Daoy (cell line): ENCODE data around the gene SETDB2. TPM values are rescaled to one million over a fixed set of nuclear protein-coding genes. Genes with fewer than 3 reads are reported as not detected.

Experiments
- DNase-seq: peaks from one replicate; pipeline ENCODE4 v3.0.0-alpha.2; 2015; ENCODE audit warnings: low read depth
- total RNA-seq: library from RNA; depleted of rRNA; stranded (reverse); fragments of >200 nt; shearing (Covaris generic); gene quantifications from 2 replicates; pipeline ENCODE4 v1.2.3, GENCODE V29; 2014

SETDB2 gene
- total RNA-seq, 1 experiment from 2014 or later: 5.8 TPM

DNA sequence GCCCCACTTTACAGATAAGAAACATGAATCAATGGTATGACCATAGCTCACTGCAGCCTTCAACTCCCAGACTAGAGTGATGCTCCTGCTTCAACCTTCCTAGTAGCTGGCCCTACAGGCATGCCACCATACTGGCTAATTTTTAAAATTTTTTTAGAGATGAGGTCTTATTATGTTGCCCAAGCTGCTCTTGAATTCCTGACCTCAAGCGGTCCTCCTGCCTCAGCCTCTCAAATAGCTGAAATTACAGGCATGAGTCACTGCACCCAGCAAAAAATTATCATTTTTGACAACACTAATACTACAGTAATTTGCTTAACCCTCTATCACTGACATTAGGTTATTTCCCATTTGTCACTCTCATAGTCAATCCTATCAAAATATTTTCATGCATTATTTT lies 15.0 kb upstream of the SETDB2 start:
- no peak for DNase-seq

DNA sequence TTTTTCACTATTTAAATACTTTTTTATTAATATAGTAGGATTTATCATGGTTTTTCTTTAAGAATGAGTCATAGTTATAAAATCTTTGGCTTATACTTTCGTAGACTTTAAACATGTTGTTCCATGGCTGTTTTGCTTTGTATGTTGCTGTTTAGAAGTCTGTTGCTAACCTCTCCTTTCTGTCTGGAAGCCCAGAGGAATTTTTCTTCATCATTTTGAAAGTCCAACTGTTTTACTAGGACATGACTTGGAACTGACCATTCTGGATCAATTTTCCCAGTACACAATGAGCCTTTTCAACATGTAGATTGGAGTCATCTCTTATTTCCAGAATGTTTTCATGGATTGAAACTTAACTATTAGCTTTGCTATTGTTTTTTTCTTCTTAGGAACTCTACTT lies 8.1 kb upstream of the SETDB2 start:
- DNase-seq: no peak

GRCh38 chr13:49436890-49437289 lies 7.2 kb upstream of the SETDB2 start:
- peak; percentile 3 for DNase-seq

- no peak for DNase-seq
Measured at GRCh38 chr13:49437705-49438104, 6.4 kb upstream of the SETDB2 start.

DNA sequence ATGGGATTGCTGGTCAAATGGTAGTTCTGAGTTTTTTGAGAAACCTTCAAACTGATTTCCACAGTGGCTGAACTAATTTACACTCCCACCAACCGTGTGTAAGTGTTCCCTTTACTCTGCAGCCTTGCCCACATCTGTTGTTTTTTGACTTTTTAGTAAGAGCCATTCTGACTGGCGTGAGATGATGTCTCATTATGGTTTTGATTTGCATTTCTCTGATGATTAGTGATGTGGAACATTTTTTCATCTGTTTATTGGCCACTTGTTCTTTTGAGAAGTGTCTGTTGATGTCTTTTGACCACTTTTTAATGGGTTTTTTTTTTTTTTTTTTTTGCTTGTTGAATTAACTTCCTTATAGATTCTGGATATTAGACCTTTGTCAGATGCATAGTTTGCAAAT lies 4.5 kb upstream of the SETDB2 start:
- DNase-seq: no peak

DNA sequence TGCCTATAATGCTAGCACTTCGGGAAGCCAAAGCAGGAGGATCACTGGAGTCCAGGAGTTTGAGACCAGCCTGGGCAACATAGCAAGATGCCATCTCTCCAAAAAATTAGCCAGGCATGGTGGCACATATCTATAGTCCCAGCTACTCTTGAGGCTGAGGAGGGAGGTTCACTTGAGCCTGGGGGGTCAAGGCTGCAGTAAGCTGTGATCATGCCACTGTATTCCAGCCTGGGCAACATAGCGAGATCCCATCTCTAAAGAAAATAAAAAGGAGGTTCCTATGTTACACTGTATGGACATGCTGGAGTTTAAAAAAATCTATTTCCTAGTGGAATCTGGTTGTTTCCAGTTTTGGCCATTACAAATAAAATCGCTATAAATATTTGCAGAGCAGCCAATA lies 2.8 kb upstream of the SETDB2 start:
- no peak for DNase-seq

GRCh38 chr13:49441846-49442245 lies 2.2 kb upstream of the SETDB2 start:
- peak; percentile 3 for DNase-seq

GRCh38 chr13:49443357-49443703 lies 744 bp upstream of the SETDB2 start:
- peak; percentile 19 for DNase-seq

GRCh38 chr13:49444524-49445395 lies 686 bp downstream of the SETDB2 start:
- peak; percentile 32 for DNase-seq

DNA sequence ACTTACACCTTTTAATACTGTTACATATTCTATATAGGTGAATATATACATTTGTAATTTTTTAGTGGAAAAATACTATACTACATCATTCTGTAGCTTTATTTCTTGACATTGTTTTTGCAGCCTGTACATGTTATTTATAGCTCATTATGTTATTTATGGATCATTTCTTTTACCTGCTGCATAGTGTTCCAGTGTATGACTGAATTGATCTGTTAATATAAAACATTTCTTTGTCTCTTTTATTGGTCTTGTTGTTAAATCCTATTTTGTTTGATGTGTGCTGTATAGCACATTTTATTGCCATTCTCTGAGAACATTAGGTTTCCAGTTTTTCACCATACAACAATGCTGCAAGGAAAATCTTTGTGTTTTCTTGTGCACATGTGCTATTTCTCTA lies 2.4 kb downstream of the SETDB2 start:
- DNase-seq: no peak

DNA sequence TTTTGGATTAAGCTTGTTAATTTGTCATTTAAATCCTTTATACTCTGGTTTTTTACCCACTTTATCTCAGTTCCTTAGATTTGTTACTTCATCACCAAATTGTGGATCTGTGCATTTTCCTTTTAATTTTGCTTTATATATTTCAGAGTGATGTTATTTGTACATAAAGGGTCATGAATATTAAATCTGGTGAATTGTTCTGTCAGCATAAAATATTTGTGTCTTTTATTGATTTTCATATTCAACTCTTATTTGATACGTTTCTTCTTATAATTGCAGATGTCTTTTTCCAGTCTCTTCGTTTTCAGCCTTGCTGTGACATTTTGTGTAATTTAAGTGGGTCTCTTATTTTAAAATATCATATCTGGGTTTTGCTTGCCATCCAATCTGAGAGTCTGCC lies 4.7 kb downstream of the SETDB2 start:
- no peak for DNase-seq

GRCh38 chr13:49450105-49450819 lies 6.2 kb downstream of the SETDB2 start:
- no peak for DNase-seq

GRCh38 chr13:49452725-49453457 lies 8.8 kb downstream of the SETDB2 start:
- no peak for DNase-seq

DNA sequence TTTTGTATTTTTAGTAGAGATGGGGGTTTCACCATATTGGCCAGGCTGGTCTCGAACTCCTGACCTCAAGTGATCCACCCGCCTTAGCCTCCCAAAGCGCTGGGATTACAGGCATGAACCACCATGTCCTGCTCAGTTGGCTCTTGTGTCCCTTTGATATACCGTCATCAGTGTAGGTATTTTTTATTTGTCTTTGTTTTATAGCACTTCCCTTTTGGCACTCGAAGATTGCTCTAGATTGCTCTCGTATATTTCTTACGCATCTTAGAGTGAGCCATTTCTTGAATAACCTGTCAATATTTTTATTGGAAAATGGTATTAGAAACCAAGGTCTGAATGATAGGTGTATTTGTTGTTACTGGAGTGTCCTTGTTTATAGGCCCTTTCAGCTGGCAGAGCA lies 9.4 kb downstream of the SETDB2 start:
- DNase-seq: no peak

DNA sequence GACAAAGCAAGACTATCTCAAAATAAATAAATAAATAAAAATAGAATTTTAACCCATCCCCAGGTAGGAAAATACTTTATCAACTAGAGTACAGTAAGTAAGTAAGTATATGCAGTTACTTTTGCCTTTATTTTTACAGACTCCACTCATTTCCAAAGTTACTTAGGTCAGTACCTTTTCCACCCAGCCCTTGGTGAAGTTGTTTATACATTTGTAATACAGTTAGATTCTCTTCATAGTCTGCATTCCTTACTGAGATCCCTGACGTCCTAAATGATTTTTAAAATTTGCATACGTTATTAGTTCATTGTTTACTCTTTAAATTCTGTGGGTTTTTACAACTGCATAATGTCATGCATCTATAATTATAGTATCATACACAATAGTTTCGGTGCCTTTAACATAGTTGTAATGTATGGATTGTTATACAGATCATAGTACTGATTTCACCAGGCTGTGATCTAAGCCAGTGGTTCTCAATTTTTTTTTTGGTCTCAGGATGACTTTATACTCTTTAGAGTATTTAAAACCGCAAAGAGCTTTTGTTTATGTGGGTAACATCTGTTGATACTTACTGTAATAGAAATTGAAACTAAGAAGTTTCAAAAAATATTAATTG lies 10.4 kb downstream of the SETDB2 start:
- DNase-seq: no peak

GRCh38 chr13:49455007-49455398 lies 10.9 kb downstream of the SETDB2 start:
- no peak for DNase-seq

DNA sequence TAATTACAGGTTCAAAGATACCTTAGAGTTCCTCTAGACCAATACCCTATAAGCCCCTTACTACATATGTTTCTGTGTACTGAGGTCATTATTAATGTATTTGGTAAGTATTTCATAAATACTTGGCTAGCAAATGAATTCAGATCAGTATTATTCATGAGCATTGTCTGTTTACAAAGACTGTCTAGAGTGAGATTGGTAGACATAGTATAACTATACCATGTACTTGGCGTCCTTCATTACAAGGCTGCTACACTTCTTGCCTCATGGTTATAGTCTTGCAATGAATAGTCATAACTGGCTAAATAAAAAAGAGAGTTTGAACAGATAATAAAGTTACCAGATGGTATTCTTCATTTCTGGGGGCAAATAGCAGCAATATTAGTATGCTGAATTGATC lies 12.1 kb downstream of the SETDB2 start:
- DNase-seq: no peak

DNA sequence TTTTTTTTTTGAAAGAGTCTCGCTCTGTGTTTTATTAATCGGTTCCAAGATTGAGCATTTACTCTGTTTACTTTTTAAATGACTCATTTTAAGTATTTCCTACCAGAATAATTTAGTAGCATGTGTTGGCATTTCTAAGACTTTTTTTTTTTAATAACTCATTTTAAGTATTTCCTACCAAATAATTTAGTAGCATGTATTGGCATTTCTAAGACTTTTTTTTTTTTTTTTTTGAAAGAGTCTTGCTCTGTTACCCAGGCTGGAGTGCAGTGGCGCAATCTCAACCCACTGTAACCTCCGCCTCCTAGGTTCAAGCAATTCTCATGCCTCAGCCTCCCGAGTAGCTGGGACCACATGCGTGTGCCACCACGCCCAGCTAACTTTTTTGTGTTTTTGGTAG lies 13.1 kb downstream of the SETDB2 start:
- no peak for DNase-seq

DNA sequence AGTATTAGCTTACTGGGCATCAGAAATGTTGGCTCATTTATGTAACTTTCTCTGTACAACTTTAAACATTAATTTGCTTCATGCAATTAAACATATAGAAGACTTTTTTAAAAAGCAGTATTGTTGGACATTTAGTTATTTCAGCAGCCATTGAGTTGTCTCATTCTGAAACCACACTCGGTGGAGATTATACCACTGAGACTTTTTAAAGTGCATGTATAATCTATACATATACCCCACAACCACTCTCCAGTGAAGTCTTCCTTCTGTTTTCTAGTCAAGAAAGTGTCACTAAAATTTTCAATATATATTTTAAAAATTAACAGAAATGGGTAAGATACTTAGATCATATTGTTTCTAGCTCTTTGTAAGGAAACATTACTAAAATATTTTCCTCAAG lies 15.5 kb downstream of the SETDB2 start:
- no peak for DNase-seq

GRCh38 chr13:49464085-49464484 lies 20.0 kb downstream of the SETDB2 start:
- no peak for DNase-seq

DNA sequence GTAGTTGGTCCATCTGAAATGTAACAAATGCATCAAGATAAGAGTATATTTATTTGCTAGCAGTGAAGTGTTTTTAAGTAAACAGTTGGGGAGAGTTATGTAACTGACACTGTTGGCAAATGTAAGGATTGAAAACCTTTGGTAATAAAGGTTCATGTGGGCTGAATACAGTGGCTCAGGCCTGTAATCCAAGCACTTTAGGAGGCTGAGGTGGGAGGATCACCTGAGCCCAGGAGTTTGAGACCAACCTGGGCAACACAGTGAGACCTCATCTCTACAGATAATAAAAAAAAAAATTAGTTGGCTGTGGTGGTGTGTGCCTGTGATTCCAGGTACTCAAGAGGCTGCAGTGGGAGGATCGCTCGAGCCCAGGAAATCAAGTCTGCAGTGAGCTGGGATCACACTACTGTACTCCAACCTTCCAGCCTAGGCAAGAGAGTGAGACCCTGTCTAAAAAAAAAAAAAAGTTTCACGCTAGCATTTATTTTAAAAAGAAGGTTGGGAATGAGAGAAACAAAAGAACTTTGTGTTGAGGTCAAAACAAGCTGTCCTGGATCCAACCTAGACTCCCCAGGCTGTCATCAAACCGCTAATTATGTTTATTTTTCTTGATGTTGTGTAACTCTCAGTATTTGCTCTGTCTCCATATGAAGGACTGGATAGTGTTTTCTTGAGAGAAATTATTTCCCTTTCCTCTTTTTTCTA lies 20.7 kb downstream of the SETDB2 start:
- no peak for DNase-seq
